Activated naive CD4-positive, alpha-beta T cell (primary cell): ENCODE measurements around the gene RNH1.
A peak's percentile ranks its signal among the peaks of the same experiment; 100 is the strongest.
"Not testable (repeated sequence)": the region's sequence is repeated elsewhere in the genome, so short reads cannot be mapped to it uniquely, and the experiment has no call there.

Experiments used
- DNase-seq, 4 experiments: peaks; one replicate each; lab custom pipeline; 2025; lab: John Stamatoyannopoulos, UW

Gene RNH1

DNA sequence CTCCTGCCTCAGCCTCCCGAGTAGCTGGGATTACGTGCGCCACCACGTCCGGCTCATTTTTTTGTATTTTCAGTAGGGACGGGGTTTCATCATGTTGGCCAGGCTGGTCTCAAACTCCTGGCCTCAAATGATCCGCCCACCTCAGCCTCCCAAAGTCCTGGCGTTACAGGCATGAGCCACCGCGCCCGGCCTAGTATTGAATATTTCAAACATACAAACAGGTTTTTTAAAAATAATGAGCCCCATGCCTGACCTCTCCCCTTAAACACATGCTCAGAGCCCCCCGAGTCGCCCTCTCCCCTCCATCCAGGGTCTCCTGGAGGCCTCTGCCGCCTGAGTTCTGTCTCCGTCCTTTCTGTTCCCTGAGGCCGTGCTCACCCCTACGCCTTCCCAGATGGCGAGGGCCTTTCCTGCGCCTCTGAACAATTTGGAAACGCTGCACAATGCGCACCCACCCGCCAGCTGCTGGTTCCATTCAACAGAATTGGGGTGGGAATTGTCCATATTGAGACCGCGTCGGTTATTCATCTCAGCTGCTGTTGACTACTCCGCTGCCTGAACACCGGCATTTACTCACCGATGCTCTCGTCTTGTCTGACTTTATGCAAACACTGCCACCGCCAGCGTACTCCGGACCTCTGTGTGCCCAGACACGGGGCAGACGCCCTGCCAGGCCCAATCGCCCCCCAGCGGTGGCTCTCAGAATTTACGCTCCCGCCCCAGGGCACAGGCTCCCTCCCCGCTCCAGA is 13.6 kb upstream of the RNH1 start:
- DNase-seq = no peak

DNA sequence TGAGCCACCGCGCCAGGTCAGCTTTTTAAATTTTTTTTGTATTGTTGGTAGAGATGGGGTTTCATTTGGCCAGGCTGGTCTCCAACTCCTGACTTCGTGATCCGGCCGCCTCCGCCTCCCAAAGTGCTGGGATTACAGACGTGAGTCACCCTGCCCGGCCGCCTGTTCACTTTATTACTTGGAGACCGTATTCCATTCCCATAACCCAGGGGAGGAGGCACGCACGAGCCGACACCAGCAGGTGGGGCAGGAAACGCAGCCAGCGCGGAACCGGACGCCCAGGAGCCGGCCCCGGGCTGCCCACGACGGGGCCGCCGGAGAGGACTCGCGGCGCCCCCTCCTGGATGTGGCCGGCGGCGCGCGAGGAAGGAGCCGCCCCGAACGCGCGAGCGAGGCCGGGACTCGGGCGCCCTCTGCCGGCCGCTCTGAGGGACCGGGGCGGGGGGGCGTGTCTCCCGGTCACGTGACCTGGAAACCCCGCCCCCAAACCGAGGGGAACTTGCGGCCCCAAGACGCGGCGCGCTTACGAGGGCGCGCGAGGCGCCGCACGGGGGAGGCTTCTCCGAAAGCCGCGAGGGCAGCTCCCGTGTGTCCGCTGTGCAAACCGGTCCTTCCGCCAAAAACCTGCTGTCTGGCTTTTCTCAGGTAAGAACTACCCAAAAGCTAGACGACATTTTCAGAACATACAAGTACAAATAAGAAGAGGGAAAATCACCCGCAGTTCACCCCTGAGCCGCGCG is 11.6 kb upstream of the RNH1 start:
- DNase-seq = no peak

DNA sequence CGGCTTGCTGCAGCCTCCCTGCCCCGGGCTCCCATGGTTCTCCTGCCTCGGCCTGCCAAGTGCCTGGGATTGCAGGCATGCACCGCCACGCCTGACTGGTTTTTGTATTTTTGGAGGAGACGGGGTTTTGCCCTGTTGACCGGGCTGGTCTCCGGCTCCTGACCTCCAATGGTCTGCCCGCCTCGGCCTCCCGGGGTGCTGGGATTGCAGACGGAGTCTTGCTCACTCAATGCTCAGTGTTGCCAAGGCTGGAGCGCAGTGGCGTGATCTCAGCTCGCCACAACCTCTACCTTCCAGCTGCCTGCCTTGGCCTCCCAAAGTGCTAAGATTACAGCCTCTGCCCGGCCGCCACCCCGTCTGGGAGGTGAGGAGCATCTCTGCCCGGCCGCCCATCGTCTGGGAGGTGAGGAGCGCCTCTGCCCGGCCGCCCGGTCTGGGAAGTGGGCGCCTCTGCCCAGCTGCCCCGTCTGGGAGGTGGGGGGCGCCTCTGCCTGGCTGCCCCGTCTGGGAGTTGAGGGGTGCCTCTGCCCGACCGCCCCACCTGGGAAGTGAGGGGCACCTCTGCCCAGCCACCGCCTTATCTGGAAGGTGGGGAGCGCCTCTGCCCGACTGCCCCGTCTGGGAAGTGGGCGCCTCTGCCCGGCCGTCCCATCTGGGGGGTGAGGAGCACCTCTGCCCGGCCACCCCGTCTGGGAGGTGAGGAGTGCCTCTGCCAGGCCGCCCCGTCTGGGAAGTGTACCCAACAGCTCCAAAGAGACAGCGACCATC is 10.1 kb upstream of the RNH1 start:
- not testable (repeated sequence) for DNase-seq

DNA sequence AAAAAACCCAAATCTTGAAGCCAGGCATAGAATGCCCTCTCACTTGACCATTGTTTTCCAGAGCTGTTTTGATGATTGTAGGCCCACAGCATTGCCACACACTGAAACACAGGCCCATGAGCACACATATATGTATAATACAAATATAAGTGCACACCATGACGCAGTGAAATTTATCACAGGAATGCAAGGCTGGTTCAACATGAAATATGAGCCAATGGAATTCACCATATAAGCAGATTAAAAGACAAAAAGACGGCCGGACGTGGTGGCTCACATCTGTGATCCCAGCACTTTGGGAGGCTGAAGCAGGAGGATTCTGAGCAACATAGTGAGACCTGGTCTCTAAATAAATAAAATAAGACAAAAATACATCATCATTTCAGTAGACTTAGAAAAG is 9.4 kb upstream of the RNH1 start:
- DNase-seq = no peak

DNA sequence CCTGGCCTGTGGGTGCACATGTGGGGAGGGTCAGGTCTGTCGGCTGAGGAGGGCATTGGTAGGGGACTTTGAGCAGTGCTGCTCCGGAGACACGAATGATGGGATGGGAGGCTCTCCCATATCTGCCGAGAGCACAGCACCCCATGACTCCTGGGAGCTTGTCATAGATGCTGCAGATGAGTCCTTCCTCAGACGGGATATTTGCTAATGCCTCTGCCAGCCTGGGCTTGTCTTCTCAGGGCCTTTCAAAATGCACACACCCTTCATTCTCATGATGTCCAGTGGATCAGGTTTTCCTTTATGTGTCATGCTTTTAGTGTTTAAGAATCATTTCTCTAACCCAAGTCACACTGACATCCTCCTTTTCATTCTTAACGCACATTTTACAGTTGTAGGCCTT is 8.1 kb upstream of the RNH1 start:
- no peak for DNase-seq

DNA sequence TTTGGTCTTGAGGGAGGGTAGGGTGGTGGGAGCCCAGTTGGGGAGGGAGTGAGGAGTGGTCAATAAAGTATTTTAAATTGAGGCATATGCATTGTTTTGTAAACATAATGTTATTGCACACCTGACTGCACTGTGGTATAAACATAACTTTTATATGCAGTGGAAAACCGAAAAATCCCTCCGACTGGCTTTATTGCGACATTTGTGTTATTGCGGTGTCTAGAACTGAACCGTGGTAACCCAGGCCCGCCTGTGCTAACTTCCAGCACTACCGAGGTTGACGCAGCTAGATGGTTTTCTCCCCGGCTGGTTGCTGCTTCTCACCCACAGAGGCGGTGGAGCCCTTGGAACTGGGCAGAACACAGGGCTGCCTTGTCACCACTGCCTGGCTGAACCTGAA is 7.6 kb upstream of the RNH1 start:
- no peak for DNase-seq

DNA sequence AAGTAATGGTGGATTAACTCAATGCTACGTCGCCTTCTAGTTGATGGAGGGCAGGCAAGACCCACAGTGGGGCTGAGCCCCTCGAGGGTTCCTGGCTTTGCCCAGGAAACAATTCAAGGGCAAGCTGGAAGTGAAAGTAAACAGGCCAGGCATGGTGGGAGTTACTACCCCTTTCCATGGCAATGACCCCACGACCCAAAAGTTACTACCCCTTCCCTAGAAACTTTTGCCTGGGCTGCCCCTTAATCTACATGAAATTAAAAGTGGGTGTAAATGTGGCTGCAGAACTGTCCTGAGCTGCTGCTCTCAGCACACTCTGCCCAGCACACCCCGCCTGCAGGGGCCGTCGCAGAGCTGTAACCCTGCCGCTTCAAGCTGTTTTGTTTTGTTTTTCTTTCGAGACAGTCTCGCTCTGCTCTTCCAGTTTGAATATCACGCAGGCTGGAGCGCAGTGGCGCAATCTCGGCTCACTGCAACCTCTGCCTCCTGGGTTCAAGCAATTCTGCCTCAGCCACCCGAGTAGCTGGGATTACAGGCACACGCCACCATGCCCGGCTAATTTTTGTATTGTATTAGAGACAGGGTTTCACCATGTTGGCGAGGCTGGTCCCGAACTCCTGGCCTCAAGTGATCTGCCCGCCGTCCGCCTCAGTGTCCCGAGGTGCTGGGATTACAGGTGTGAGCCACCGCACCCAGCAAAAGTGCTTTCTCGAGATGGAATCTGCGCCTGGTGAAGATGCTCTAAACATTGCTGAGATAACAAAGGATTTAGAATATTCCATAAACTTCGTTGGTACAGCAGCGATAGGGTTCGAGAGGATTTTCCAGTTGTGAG is 5.9 kb upstream of the RNH1 start:
- DNase-seq = no peak

DNA sequence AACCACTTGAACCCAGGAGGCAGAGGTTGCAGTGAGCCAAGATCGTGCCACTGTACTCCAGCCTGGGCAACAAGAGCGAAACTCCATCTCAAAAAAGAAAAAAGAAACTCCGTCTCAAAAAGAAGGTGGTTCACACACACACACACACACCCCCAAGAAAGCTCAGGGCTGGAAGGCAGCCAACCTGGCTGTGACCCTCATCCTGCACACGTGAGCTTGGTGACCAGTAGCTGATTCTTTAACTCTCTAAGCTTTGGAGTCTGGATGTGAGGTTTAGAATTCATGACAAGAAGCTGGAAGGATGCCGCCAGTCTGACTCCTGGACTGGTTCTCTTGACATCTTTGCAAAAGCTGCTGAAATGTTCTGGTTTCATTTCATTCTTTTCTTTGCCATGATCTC is 1.9 kb upstream of the RNH1 start:
- DNase-seq = no peak

DNA sequence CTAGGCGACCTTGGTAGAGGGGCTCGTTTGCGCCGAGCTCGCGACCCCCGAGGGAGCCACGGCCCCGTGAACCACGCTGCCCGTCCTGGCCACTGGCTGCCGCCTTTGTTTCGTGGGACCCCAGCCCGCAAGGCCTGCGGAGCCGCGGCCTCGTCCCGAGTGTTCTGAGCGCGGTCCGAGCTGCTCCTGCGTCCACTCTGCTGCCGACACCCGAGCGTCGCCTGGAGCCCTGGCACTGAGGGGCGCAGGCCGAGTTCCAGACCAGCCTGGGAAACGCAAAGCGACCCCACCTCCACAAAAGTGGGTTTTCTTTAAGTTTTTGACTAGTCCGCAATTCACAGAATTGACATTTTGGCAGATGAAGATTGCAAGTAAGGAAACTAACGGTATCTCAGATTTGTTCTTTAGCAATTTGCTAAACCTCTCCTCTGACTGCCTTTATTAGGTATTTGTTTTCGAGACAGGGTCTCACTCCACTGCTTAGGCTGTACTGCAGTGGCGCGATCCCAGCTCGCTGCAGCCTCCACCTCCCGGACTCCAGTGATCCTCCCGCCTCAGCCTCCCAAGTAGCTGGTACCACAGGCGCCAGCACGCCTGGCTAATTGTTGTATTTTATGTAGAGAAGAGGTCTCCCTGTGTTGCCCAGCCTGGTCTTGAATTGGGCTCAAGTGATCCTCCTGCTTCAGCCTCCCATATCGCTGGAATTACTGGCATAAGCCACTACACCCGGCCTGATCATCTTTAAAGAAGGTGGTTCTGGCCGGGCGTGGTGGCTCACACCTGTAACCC is 879 bp upstream of the RNH1 start:
- no peak for DNase-seq

DNA sequence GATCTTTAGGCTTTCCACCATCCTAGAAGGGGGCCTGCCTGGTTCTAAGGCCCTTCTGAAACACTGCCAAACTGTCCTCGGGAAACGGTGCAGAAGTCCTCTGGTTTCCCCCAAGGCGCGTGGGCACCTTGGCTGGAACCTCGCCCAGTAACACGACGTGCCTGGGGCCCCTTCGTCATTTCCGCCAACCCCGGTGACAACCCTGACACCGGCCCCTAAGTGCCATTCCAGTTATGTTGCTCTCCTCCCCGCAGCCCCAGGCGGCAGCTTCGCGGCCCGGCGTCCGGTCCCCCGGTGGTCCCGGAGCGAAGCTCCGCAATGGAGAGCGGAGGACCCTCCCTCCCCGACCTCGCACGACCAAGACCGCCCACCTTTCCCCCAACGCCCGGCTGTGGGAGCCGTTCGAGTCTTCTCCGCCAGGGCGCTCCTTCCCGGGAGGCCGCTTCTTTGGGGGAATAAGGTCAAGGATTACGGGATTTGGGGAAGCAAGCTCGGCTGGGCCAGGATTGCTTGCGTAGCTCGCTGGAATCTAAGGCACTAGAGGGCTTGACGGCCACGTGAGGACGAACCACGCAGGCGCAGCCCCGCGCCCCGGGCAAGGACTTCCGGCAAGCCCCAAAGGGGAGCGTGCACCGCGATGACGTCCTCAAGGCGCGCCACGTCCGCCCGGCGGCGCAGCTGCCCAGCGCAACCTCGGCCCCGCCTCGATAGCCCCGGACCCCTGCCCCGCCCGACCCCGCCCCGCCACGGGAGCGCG is 626 bp downstream of the RNH1 start:
- peak; percentile 94 to 96 (median 94) for DNase-seq

DNA sequence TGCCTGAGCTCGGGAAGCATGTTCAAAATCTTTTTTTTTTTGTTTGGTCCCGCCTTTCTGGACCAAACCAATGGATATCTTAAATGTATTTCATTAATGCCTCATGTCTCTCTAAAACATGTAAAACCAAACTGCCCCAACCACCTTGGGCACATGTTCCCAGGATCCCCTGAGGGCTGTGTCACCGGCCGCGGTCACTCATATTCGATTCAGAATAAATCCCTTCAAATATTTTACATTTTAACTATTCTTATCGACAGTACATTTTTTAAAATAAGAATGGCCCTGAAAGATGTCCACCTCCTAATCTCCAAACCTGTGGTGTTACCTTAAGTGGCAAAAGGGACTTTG is 2.1 kb downstream of the RNH1 start:
- no peak for DNase-seq

DNA sequence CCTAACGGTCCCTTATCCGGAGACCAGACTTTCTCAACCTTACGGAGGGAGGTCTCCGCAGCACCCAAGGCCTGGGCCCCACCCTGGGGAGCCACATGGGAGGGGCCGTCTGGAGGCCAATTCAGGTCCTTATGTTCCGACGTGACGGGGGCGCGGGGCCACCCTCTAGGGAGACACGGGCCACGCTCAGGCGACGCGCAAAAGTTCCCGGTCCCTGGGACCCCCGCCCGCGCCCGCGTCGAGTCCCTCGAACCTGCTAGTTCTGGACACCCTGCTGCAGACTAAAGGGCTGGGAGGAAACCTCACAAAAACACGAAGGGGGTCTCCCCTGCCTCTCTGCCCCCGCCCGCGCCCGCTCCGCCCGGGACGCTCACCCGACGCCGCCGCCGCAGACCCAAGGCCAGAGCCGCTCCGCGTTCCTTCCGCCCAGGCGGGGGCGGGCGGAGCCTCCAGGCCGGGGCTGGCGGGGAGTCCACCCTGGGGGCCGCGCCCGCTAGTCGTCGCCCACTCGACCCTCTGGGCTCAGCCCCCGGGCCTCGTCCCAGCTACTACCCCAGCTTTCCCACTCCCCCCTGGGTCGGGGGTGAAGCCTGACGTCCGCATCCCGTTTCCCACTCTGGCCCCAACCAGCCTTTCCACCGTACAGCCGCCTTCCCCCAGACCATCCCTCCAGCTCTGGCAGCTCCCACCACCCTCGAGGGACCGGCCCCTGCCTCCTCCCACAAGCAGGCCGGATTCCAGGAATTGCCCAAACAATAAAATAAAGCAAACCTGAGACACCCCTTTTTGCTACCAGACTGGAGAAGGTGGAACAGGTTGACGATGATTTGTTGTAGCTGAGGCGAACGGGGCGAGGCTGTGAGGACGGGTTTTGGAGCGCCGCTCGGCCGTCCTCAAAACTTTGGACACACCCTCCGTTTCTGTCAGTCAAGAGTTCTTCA is 2.7 kb downstream of the RNH1 start:
- DNase-seq = peak in 1 of 4 experiments; percentile 8

DNA sequence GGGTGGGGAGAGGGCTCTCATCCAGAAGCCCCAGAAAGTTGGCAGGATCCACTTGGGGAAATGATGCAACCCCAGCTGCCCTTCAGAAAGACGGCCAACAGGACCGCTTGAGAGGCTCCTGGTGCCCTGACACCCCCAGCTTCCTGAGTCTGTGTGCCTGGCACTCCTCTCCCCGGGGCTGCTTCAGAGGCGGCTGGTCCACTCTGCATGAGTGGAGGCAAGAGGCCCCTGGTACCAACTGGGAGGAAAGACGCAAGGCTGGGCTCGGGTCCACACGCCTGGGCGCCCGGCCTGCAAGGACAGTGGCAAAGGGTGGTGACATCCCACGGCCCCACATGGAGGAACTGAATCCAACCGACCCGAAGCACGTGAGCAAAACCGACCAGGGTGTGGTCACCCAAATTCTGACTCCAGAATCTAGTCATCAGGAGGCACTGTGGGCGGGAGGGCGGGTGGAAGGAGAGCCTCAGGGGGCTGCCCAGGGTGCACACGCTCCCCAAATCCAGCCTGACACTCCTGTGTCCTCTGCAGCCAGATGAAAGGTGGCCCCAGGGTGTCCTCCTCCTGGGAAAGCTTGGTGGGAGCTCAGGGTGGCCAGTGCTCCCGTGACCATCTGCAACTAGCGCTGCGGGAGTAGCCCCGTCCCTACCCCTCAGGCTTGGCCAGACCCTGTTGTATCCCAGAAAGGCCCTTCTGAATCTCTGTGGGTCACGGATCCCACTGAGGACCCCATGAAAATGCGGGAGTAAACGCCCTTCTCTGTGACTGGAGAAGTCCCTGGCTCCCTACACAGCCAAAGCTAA is 3.7 kb downstream of the RNH1 start:
- no peak for DNase-seq

DNA sequence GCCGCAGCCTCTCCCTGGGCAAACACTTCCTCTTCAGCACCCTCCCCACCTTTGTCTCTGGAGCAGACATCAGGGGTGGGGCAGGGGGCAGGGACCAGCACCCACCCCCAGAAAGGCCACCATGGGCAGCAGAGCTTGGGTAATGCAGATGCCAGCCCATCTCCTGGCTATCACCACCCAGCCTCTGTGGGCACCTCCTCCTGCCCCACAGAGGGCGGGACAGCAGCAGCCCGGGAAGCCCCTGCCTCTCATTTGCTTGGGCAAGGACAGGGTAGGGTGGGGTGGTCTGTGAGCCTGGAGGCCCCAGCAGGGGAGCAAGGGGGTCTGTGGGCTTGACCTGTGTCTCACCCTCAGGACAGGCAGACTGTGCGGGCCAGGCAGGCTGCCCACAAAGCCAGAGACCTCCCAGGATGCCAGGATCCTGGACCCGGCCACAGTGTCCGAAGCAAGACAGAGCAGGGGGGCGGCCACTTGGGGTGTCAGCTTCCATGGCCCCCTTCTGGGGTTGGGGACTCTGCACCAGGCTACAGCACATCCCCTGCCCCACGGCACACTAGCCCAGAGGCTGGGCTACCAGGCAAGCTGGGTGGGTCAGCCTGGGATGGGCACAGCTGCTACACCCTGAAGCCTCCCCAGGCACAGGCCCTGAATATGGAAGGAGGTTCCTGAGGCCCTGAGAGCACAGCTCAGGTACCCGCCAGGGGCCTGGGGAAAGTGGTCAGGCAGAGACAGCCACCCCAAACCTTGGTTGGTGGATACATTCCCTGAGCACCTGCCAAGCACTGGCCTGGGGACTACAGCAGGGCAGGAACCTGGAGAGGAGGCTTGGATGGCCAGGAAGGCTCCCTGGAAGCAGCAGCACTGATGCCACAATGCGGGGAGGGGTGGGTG is 4.5 kb downstream of the RNH1 start:
- no peak for DNase-seq

DNA sequence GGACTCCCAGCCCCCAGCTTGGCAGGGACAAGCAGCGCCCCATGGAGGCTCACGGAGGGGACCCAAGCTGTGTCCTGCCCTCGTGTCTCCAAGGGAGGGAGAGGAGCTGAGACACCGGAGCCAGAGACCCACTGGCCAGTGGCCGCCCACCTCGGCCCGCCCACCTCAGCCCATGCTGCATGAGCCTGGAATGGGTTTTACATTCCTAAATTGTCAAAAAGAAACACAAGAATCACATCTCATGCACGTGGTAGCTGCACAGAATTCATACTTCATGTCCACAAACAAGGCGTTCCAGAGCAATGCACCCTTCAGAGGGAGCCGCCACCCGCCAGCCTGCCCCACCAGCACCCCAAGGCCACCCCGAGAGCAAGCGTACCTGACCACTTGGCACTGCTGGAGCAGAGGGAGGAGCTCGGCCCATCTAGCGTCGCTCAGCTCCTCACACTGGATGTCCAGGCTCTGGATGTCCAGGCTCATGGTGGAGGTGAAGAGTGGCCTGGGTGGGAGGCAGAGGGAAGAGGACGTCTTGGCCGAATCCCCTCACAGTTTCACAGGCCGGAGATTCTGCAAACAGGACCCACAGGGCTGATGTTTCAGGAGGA is 5.3 kb downstream of the RNH1 start:
- no peak for DNase-seq

DNA sequence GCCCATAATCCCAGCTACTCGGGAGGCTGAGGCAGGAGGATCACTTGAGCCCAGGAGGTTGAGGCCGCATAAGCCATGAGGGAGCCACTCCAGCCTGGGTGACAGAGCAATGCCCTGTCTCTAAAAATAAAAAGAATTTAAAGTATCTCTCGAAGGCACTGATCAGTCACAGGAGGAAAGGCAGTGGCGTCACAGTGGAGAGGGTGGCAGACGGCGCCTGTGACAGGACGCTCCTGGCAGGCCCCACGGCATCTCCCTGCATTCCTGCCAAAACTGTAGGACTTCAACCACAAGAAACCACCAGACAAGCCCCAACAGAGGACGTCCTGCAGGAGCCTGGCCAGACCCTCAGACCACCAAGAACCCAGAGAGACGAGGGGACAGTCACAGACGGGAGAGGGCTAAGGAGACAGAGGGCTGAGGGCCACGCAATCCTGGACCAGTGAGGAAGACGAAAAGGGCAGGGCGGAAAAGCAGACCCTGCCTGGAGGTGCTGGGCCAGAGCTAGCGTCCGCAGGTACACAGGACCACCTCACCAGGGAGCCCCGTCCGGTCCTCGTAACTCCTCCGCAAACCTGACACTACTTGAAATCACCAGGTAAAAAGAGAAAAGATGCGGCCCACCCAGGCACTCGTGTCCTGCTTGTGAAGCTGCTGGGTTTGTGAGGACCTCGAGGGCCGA is 5.9 kb downstream of the RNH1 start:
- no peak for DNase-seq
